GM18951 (cell line): ENCODE data around the gene NELFB.

Source experiments
- POLR2A ChIP-seq: IDR thresholded peaks from 4 replicates; pipeline ENCODE4 v1.6.1; 2011; ENCODE audit warnings: mild to moderate bottlenecking; ENCODE audit not compliant: insufficient read length, insufficient read depth; ENCODE audit errors: extremely low read depth
- in situ Hi-C: fragments of 300-500 bp; cut with MboI; formaldehyde crosslinking; loops from one replicate; pipeline ENCODE4 v1.12.0; 2022; ENCODE audit warnings: low sequenced_read_pairs, mixed read lengths, inconsistent platforms; ENCODE audit not compliant: unreplicated experiment

Gene NELFB

DNA sequence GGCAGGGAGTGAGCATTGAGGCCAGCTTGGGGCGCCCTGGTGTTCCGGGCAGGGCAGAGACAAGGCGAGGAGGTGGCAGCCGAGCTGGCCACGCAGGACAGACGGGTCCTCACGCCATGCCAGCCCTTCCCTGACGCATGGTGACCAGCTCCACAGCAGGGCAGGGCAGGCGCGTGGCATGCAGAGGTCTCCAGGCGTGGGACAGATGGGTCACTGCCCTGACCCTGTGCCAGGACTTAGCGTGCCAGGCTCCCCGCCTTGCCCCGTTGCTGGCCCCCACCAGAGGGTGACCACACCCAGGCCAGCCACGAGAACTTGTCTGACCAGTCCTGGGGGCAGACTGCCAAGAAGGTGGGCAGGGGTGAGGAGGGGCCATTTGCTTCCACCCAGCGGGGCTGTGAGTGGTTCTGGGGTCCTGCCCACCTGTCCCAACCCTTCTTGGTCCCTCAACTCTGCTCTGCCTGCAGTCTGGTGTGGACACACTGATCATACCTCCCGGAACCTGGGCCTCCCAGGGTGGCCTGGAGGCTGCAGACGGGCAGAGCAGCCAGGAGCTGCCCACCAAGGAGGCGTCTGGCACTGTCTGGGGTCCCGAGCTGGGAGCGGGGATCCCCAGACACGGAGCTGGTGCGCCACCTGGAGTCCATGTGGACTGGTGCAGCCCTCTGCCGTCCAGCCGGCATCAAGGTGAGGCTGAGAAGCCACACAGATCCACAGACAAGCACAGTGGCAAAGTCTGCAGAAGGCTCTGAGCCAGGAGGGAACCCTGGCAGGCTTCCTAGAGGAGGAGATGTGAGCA is 27.9 kb upstream of the NELFB start, which contains the start of gene RNF224:
Gene RNF224, plus strand, starts transcription at position 449 of the 799 bp plus-strand sequence. CDS start 834 bp downstream, outside the sequence.
- in situ Hi-C loops: loop anchor here (10.0 kb wide), 1 partner anchor 102 kb away; no protein-coding TSS in a partner anchor

GRCh38 chr9:137227853-137228505 is 27.1 kb upstream of the NELFB start:
- in situ Hi-C loops: loop anchor here (10.0 kb wide), 1 partner anchor 103 kb away; no protein-coding TSS in a partner anchor
- no peak for TF ChIP-seq POLR2A

More for the DNA sequence above, 27.9 kb upstream of the NELFB start, which contains the start of gene RNF224:
- no peak for TF ChIP-seq POLR2A

GRCh38 chr9:137228506-137228967 is 26.6 kb upstream of the NELFB start:
- in situ Hi-C loops: loop anchor here (10.0 kb wide), 1 partner anchor 104 kb away; no protein-coding TSS in a partner anchor
- TF ChIP-seq POLR2A: no peak

GRCh38 chr9:137228968-137229896 is 25.9 kb upstream of the NELFB start:
- TF ChIP-seq POLR2A: no peak
- in situ Hi-C loops: loop anchor here (10.0 kb wide), 1 partner anchor 104 kb away; no protein-coding TSS in a partner anchor

DNA sequence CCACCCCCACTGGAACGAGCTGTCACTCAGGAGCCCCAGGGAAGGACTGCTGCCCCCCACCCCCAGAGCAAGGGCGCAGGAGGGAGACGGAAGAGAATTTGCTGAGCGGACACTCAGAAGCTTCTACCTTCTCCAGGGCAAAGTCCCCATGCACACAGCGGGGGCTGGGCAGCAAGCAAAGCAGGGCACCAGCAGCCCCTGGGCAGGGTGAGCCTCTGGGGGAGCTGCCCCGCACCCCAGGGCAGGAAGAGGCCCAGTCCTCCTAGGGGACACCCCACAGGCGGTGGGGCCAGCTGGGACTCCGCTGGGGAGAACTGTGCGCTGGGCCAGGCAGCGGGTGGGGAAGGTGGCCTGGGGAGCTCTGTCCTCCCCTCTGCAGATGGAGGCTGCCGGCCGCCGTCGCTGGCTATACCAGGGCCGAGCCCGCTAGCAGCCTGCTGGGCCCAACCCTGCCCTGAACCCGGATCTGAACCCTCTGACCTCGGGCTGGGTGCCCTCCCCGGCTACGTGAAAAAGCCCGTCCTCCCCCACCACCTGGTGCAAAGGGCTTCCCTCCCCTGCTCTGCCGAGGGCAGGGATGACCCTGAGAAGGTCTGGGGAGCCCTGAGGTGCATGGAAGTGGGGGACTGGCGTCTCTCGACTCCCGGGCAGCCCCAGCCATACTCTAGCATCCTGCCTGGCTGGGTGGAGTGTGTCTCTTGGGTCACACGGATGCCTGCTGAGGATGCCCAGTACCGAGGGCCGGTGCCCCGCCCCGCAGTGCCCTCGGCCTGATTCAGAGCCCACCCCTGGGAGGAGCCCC is 25.0 kb upstream of the NELFB start:
- TF ChIP-seq POLR2A: no peak
- in situ Hi-C loops: loop anchor here (10.0 kb wide), 1 partner anchor 105 kb away; no protein-coding TSS in a partner anchor

DNA sequence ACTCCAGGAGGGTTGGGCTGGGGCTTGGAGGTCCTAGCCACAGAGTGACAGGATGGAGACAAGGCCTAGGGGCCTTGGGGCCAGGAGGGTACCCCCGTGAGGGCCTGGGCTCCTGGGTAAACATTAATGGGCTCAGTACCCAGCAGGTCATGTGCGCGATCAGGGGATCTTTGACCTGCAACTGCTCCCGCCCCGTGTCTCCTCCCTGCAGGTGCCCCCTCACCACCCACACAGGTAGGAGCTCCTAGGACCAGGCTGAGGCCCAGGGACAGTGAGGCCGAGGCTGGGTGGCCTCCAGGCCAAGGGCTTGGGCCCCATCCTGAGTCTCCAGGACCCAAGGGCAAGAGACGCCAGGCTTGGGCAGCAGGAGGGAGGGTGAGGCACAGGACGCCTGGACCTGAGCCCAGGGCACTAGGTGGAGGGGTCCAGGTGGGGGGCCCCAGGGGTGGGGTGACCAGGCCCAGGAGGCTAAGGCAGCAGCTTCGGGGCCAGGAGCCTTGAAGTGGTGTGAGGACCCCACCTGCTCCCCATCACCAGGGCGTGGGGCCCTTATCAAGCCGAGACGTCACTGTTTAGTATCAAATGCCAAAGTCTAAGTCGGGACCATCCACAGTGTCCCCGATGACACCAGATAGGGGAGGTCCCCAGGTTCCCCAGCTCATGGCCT is 24.3 kb upstream of the NELFB start, which contains the start of gene SLC34A3:
Gene SLC34A3, plus strand, starts transcription at position 197 of the 667 bp plus-strand sequence. CDS start 802 bp downstream, outside the sequence.
- in situ Hi-C loops: no loop called here
- TF ChIP-seq POLR2A: no peak

DNA sequence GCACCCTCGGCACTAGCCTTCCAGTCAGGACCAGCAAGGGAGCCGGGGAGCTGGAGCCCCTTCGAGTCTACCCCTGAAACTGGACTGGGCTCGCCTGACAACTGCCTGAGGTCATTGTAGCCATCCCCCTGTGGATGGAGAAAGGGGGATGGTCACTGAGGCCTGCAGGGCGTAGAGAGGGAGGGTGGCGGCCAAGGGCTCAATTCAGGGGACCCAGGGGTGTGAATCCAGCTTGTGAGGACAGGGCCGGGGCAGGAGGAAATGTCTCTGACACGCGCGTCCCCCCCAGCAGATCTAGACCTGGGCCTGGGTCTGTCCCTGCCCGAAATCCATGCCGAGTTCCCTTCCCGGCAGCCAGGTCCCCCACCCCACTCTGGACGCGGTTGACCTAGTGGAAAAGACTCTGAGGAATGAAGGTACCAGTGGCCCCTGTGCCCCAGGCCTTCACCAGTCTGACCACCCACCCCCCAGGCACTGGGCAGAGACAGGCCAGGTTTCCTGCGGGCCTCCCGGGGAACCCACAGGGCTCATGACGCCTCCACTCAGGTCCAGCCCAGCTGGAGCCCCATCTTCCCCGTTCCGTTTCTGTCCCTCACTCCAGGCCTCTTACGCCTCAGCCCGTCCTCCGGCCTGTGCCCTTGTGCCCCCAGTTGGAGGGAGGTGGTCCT is 23.6 kb upstream of the NELFB start:
- no peak for TF ChIP-seq POLR2A
- in situ Hi-C loops: no loop called here

GRCh38 chr9:137232101-137232500 is 23.0 kb upstream of the NELFB start:
- TF ChIP-seq POLR2A: no peak
- in situ Hi-C loops: no loop called here

GRCh38 chr9:137232510-137232909 is 22.6 kb upstream of the NELFB start:
- TF ChIP-seq POLR2A: no peak
- in situ Hi-C loops: no loop called here

DNA sequence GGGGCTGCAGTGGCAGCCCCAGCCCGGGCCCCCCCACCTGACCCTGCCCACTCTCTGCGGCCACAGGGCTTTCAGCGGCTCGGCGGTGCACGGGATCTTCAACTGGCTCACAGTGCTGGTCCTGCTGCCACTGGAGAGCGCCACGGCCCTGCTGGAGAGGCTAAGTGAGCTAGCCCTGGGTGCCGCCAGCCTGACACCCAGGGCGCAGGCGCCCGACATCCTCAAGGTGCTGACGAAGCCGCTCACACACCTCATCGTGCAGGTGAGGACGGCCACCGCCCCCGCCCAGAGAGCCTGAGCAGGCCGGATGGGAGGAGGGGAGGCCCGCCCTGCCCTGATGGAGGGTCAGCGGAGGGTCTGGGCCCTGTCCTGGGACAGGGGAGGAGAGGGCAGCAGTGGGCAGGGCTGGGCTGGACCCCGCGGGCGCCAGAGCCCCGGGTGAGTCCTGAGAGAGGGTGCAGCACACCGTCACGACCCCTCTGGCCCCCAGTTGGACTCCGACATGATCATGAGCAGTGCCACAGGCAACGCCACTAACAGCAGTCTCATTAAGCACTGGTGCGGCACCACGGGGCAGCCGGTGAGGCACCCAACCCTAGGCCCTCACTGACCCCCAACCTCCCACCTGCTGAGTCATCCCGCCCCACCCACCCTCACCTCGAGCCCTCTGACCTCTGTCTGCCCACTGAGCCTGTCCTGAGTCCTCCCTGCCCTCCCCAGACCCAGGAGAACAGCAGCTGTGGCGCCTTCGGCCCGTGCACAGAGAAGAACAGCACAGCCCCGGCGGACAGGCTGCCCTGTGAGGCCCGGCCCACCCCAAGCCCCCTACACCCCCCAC is 21.8 kb upstream of the NELFB start:
- in situ Hi-C loops: no loop called here
- TF ChIP-seq POLR2A: no peak
